Astrocyte (in vitro differentiated cells and primary cell): Measurements from ENCODE around the gene SF3B3.

Source experiments
- EZH2 ChIP-seq: IDR thresholded peaks from 2 replicates; pipeline ENCODE4 v1.6.1; 2012; ENCODE audit warnings: mild to moderate bottlenecking, low read length, inconsistent platforms; ENCODE audit not compliant: insufficient read depth
- TF ChIP-seq, protein P1 (sequence below): IDR thresholded peaks from 2 replicates; pipeline ENCODE4 v1.5.1; 2011; ENCODE audit warnings: low read depth, mild to moderate bottlenecking, inconsistent platforms, low read length, moderate library complexity; ENCODE audit not compliant: insufficient read depth

DNA sequence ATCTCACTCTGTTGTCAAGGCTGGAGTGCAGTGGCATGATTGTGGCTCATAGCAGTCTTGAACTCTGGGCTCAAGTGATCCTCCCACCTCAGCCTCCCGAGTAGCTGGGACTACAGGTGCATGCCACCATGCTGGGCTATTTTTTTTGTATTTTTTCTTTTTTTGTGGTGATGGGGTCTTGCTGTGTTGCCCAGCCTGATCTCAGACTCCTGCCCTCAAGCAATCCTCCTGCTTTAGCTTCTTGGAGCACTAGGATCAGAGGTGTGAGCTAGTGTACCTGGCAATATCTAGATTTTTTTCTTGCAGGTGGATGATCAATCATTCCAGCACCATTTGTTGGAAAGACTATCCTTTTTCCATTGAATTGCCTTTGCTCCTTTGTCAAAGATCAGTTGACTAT is 69.9 kb downstream of the SF3B3 start:
- TF ChIP-seq, protein P1, sequence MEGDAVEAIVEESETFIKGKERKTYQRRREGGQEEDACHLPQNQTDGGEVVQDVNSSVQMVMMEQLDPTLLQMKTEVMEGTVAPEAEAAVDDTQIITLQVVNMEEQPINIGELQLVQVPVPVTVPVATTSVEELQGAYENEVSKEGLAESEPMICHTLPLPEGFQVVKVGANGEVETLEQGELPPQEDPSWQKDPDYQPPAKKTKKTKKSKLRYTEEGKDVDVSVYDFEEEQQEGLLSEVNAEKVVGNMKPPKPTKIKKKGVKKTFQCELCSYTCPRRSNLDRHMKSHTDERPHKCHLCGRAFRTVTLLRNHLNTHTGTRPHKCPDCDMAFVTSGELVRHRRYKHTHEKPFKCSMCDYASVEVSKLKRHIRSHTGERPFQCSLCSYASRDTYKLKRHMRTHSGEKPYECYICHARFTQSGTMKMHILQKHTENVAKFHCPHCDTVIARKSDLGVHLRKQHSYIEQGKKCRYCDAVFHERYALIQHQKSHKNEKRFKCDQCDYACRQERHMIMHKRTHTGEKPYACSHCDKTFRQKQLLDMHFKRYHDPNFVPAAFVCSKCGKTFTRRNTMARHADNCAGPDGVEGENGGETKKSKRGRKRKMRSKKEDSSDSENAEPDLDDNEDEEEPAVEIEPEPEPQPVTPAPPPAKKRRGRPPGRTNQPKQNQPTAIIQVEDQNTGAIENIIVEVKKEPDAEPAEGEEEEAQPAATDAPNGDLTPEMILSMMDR, result no peak
- no peak for TF ChIP-seq EZH2
